AG09319 (cell line): ENCODE data around the gene PGD.

Source experiments
- DNase-seq: peaks from one replicate; pipeline ENCODE4 v3.0.0-alpha.2; 2010; ENCODE audit warnings: low read depth; ENCODE audit errors: extremely low read depth
- TF ChIP-seq, protein P1 (sequence below): IDR thresholded peaks from 2 replicates; pipeline ENCODE4 v1.5.1; 2011; ENCODE audit warnings: low read depth, mild to moderate bottlenecking, inconsistent platforms, low read length, moderate library complexity

The PGD gene

DNA sequence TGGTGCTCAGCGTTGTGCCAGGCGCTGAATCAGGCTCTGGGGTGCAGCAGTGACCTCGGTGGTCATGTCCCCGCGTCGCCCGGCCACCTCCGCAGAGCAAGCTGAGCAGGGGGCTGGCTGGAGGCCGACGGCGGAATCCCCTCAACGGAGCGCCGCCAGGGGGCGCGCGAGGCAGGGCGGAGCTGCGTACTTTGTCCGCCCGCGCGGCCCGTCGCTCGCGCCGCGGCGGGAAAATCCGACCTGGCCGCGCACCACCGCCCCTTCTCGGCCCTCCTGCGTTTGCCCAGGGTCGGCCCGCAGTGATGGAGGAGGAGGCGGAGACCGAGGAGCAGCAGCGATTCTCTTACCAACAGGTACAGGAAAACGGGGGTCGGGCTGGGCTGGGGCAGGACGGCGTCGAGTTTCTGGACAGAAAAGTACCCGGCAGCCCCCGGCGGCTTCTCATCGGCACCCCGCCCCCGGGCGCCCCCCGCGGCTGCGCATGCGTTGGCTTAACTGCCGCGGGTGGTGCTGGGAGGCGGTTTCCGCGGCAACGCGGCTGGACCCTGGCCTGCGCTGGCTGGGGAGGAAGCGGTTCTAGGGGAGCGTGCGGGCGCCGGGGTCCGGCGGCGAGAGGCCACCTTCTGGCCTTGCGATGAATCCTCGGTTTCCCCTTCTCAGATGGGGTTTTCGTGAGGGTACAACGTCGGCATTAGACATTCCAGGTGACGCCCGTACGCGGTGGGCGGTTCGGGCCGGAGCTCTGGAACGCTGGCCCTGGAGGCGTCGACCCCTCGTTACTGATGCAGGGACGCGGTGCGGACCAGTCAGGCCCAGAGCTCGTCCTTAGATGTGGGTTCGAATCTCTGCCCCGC is 31.6 kb downstream of the PGD start, which contains the start of gene CENPS:
CENPS (plus strand) TSS at position 218 of the 854 bp plus-strand sequence; CDS start at position 303, 85 bp downstream.
- TF ChIP-seq, protein P1, sequence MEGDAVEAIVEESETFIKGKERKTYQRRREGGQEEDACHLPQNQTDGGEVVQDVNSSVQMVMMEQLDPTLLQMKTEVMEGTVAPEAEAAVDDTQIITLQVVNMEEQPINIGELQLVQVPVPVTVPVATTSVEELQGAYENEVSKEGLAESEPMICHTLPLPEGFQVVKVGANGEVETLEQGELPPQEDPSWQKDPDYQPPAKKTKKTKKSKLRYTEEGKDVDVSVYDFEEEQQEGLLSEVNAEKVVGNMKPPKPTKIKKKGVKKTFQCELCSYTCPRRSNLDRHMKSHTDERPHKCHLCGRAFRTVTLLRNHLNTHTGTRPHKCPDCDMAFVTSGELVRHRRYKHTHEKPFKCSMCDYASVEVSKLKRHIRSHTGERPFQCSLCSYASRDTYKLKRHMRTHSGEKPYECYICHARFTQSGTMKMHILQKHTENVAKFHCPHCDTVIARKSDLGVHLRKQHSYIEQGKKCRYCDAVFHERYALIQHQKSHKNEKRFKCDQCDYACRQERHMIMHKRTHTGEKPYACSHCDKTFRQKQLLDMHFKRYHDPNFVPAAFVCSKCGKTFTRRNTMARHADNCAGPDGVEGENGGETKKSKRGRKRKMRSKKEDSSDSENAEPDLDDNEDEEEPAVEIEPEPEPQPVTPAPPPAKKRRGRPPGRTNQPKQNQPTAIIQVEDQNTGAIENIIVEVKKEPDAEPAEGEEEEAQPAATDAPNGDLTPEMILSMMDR: peak; percentile 76
- peak; percentile 61 for DNase-seq

DNA sequence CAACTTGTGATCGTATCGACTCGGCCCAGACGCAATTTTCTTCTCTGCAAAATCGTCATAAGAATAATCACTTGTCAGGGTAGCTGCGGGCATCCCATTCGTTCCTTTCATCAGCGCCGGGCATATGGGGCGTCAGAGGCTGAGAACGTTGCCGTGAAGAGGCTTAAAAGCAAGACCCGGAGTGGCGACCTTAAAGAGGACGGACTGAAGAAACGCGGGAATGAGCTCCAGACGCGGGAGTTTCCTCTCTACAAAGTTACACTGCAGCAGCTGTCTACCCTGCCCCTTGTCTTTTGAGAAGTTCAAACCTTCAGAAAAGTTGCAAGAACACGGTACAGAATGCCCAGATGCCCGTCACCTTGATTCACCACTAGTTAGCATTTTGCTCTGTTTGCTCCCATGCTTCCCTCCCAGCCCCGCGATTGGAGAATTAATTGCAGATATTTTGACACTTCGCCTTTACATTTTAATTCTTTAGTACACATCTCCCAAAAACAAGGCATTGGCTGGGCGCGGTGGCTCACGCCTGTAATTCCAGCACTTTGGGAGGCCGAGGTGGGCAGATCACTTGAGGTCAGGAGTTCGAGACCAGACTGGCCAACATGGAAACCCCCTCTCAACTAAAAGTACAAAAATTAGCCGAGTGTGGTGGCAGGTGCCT is 32.3 kb downstream of the PGD start:
- TF ChIP-seq, protein P1: no peak
- no peak for DNase-seq

DNA sequence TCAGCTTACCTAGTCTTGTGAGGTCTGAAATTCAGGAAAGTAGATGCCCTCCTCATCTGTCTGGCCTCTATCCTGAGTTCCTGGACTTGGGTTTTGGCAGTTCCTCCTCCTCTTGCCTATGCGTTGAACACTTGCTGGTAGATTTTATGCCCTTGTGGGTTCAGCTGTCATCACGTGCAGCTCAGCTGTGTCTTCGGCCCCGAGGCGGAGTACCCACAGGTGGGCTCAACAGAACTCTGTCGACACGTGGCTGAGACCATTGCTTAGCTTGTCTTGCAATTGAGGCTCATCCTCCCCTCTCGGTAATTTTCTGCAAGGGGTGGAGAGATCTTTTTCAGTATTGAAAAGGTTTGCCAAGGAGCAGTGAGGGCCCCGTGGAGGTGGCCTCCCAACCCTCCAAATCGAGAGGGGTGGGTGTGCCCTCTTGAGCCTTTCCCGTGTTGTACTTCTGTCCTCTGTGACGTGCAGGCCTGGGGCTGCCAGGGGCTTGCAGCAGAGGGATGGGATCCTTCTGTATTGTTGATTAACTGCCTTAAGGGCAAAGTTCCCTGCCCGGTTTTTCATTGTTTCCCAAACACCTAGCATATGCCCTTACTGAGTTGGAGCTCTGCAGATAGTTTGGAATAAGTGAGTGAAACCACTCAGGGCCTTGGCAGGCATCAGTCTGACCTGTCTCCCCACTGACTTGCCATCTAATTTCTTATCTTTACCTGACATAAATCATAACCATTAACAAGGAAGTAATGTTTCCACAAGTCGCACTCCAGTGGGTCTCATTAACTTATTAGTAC is 34.2 kb downstream of the PGD start:
- TF ChIP-seq, protein P1: no peak
- DNase-seq: no peak

DNA sequence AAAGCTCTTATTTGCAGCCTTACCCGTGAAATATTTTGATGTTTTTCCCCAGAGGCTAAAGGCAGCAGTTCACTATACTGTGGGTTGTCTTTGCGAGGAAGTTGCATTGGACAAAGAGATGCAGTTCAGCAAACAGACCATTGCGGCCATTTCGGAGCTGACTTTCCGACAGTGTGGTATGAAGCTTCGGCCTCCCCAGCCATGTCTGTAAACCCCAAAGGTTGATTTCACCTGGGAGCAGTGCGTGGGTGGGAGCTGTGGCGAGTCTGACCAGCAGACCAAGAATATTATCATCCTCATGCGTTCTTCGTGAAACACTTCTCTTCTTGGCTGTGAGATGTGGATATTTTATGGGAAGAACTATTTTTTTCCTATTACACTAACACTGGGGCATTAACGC is 34.9 kb downstream of the PGD start:
- TF ChIP-seq, protein P1: no peak
- DNase-seq: no peak

DNA sequence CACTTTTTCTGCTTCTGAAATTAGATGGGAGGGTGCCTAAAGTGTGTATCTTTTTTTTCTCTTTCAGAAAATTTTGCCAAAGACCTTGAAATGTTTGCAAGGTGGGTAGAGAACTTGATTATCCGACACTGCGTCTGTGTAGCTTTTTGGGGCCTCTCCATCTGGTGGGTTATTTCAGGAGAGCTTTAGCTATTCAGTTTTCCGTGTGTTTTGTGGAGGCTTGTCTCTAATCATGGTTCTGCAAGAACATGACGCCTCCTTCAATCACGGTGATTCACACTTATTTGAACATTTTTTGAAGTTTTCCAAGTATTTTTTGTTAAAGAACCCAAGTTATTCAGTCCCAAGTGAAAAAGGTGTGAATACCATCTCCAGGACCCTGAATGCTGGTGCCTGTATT is 35.7 kb downstream of the PGD start:
- no peak for DNase-seq
- TF ChIP-seq, protein P1: no peak

DNA sequence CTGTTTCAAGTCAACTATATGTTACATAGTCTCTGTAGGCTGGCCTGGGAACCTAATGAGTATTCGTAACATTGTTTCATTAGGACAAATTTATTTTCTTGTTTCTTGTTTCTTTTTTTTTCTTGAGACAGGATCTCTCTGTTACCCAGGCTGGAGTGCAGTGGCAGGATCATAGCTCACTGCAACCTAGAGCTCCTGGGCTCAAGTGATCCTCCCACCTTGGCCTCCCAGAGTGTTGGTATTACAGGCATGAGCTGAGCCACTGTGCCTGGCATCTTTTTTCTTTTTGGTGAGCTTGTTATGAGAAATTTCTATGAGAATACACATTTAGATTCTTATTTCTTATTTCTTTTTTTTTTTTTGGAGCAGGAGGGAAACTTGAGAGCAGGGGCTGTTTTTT is 38.2 kb downstream of the PGD start:
- DNase-seq: no peak
- TF ChIP-seq, protein P1: no peak
